H1 (cell line): ENCODE results near the gene JPH3. TPM values are rescaled to one million over a fixed set of nuclear protein-coding genes. Genes with fewer than 3 reads are reported as not detected.

Experiments used
- NANOG ChIP-seq: IDR thresholded peaks from 2 replicates; pipeline ENCODE4 v1.6.1; 2011; ENCODE audit warnings: low read length, low read depth, mild to moderate bottlenecking, inconsistent platforms; ENCODE audit not compliant: insufficient read depth, poor library complexity, severe bottlenecking
- RFX5 ChIP-seq: IDR thresholded peaks from 2 replicates; pipeline ENCODE4 v1.6.1; 2011; ENCODE audit warnings: low read depth, low read length, improper control_type of control experiment, borderline replicate concordance
- polyA plus RNA-seq, 7 experiments: library from polyadenylated mRNA; depleted of rRNA in 3 of 7; stranded (reverse) in 5 of 7; unstranded in 2 of 7; fragments of >200 nt in 5 of 7; fragments of 200-250 nt in 2 of 7; gene quantifications; 1 replicate in 5 of 7; 2 replicates in 1 of 7; 4 replicates in 1 of 7; pipeline versions ENCODE4 v1.2.1 to v1.2.3, GENCODE V29; 2011 to 2013; ENCODE audit warnings: missing spikeins in 2 of 7, mixed read lengths in 2 of 7
- total RNA-seq: library from RNA; stranded (reverse); fragmentation: NEBNext Ultra II Directional; extraction: Animal tissue kit (Norgen Biotek cat#: 25700); gene quantifications from 2 replicates; pipeline ENCODE4 v1.2.1, GENCODE V29; 2021
- TF ChIP-seq, protein P1 (sequence below): IDR thresholded peaks from 2 replicates; pipeline ENCODE4 v1.6.1; 2012; ENCODE audit warnings: inconsistent platforms

JPH3 gene
- total and polyA plus RNA-seq, 2 of the 8 experiments (the other 6 are each of a cell fraction or from before 2014, with no cell fraction given), result 10.3 to 28.3 TPM

DNA sequence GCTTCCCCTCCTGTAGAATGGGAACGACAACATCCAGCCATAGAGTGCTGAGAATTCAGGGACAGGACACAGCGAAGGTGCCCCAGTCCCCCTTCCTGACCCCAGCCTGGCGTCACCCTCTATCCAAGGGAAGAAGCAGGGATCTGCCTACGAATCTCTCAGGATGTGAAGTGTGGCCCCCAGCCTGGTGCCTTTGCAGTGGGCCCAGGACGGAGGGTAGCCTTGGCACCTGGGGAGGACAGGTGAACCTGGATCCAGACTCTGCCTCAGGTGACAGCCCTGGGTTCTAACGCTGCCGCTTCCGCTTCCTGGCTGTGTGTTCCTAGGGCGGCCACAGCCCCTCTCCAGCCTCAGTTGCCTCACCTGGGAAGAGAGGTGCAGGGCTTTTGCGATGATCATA lies 36.4 kb downstream of the JPH3 start (continued):
- TF ChIP-seq, protein P1, sequence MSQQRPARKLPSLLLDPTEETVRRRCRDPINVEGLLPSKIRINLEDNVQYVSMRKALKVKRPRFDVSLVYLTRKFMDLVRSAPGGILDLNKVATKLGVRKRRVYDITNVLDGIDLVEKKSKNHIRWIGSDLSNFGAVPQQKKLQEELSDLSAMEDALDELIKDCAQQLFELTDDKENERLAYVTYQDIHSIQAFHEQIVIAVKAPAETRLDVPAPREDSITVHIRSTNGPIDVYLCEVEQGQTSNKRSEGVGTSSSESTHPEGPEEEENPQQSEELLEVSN, result no peak
- TF ChIP-seq NANOG, result no peak
- no peak for TF ChIP-seq RFX5
